ENCODE results near the gene HIVEP3. TPM values are rescaled to one million over a fixed set of nuclear protein-coding genes. Genes with fewer than 3 reads are reported as not detected.
A peak's percentile ranks its signal among the peaks of the same experiment; 100 is the strongest.

HIVEP3 gene
- total RNA-seq, 1 donor from 2014 or later: 10.1 TPM

- peak; percentile 88 for DNase-seq (ENCODE audit: low spot score)
These were observed 419.9 kb downstream of the HIVEP3 start for GRCh38 chr1:41498804-41499203.

- DNase-seq (ENCODE audit: low spot score): no peak
These were observed 420.3 kb downstream of the HIVEP3 start for GRCh38 chr1:41498391-41498790.

GRCh38 chr1:41497461-41498030, 421.2 kb downstream of the HIVEP3 start:
- no peak for DNase-seq (ENCODE audit: low spot score)

- DNase-seq (ENCODE audit: low spot score): no peak
These were observed 421.7 kb downstream of the HIVEP3 start for GRCh38 chr1:41497056-41497440.

GRCh38 chr1:41496080-41497055, 422.4 kb downstream of the HIVEP3 start:
- peak; percentile 91 for DNase-seq (ENCODE audit: low spot score)

GRCh38 chr1:41495210-41495948, 423.3 kb downstream of the HIVEP3 start:
- DNase-seq (ENCODE audit: low spot score): no peak

GRCh38 chr1:41494351-41495209, 424.1 kb downstream of the HIVEP3 start:
- DNase-seq (ENCODE audit: low spot score): no peak

- DNase-seq (ENCODE audit: low spot score): no peak
These were observed 424.9 kb downstream of the HIVEP3 start for GRCh38 chr1:41493626-41494350.

- no peak for DNase-seq (ENCODE audit: low spot score)
These were observed 425.6 kb downstream of the HIVEP3 start for GRCh38 chr1:41493117-41493536.

- no peak for DNase-seq (ENCODE audit: low spot score)
These were observed 426.3 kb downstream of the HIVEP3 start for GRCh38 chr1:41492341-41492848.

GRCh38 chr1:41490911-41491310, 427.8 kb downstream of the HIVEP3 start:
- no peak for DNase-seq (ENCODE audit: low spot score)

GRCh38 chr1:41489561-41489960, 429.2 kb downstream of the HIVEP3 start:
- DNase-seq (ENCODE audit: low spot score): no peak

- DNase-seq (ENCODE audit: low spot score): no peak
These were observed 430.4 kb downstream of the HIVEP3 start for GRCh38 chr1:41488040-41488951.

GRCh38 chr1:41487126-41488039, 431.3 kb downstream of the HIVEP3 start:
- DNase-seq (ENCODE audit: low spot score): no peak

GRCh38 chr1:41486371-41487125, 432.2 kb downstream of the HIVEP3 start:
- no peak for DNase-seq (ENCODE audit: low spot score)

- no peak for DNase-seq (ENCODE audit: low spot score)
These were observed 432.7 kb downstream of the HIVEP3 start for GRCh38 chr1:41486053-41486370.

- no peak for DNase-seq (ENCODE audit: low spot score)
These were observed 433.1 kb downstream of the HIVEP3 start for GRCh38 chr1:41485605-41486004.
